Measurements from ENCODE around the gene PTPN11. TPM values are rescaled to one million over a fixed set of nuclear protein-coding genes. Genes with fewer than 3 reads are reported as not detected.
A peak's percentile ranks its signal among the peaks of the same experiment; 100 is the strongest.

PTPN11 gene
- total RNA-seq, 2 experiments from 2014 or later, result 44.6 to 46.4 TPM

GRCh38 chr12:112425582-112426382 is 7.0 kb downstream of the PTPN11 start:
- Mint-ChIP-seq H3K4me1 (ENCODE audit: low read depth) (peaks cover 38% of the 10 kb centered on the region), H3K27me3 (no peaks in the 10 kb centered on the region), H3K27ac (no peak overlapping the region), H3K4me3 (no peak overlapping the region), H3K36me3 (ENCODE audit: low read depth) (peaks cover 14% of the 10 kb centered on the region), H3K9me3 (no peaks in the 10 kb centered on the region)
- CTCF ChIA-PET, result no interaction called here
- TF ChIP-seq CTCF (IDR thresholded peaks at IDR 0.05), result no peak
- H3K27ac ChIP-seq (ENCODE audit: low read depth in 1 of 2, low read length in 2 of 2), result no peak overlapping the region
- ATAC-seq (ENCODE audit: poor library complexity) (no peak), DNase-seq (no peak)
- H3K9me3 ChIP-seq (ENCODE audit: control insufficient read depth in 1 of 2, insufficient read depth in 1 of 2, low read length in 2 of 2), result no peaks in the 10 kb centered on the region
- no peak overlapping the region for H3K4me3 ChIP-seq (ENCODE audit: low read length)
- no peaks in the 10 kb centered on the region for H3K36me3 ChIP-seq (ENCODE audit: insufficient read depth, low read length)
- H3K4me1 ChIP-seq (ENCODE audit: insufficient read depth, low read length), result peaks cover 35% of the 10 kb centered on the region
- H3K27me3 ChIP-seq (ENCODE audit: control insufficient read depth in 1 of 2, insufficient read depth in 2 of 2, low read length in 2 of 2), result no peaks in the 10 kb centered on the region
- intact Hi-C loops (cut with DNase I, micrococcal nuclease), result no loop called here
- POLR2A ChIA-PET, result no interaction called here

GRCh38 chr12:112427760-112428159 is 9.0 kb downstream of the PTPN11 start:
- H3K4me3 Mint-ChIP-seq, result no peak overlapping the region
- no peak overlapping the region for H3K27ac Mint-ChIP-seq
- peaks cover 36% of the 10 kb centered on the region for H3K4me1 Mint-ChIP-seq (ENCODE audit: low read depth)
- ChIA-PET CTCF (no interaction called here), POLR2A (no interaction called here)
- intact Hi-C loops (cut with DNase I, micrococcal nuclease), result no loop called here
- Histone ChIP-seq H3K9me3 (ENCODE audit: control insufficient read depth in 1 of 2, insufficient read depth in 1 of 2, low read length in 2 of 2) (no peaks in the 10 kb centered on the region), H3K36me3 (ENCODE audit: insufficient read depth, low read length) (no peaks in the 10 kb centered on the region), H3K4me3 (ENCODE audit: low read length) (no peak overlapping the region), H3K27me3 (ENCODE audit: control insufficient read depth in 1 of 2, insufficient read depth in 2 of 2, low read length in 2 of 2) (no peaks in the 10 kb centered on the region), H3K27ac (ENCODE audit: low read depth in 1 of 2, low read length in 2 of 2) (no peak overlapping the region), H3K4me1 (ENCODE audit: insufficient read depth, low read length) (peaks cover 30% of the 10 kb centered on the region)
- peaks cover 27% of the 10 kb centered on the region for H3K36me3 Mint-ChIP-seq (ENCODE audit: low read depth)
- H3K27me3 Mint-ChIP-seq, result no peaks in the 10 kb centered on the region
- no peak for TF ChIP-seq CTCF (IDR thresholded peaks at IDR 0.05)
- no peak for ATAC-seq (ENCODE audit: poor library complexity)
- DNase-seq, result no peak
- no peaks in the 10 kb centered on the region for H3K9me3 Mint-ChIP-seq

- Mint-ChIP-seq H3K27ac (peak overlapping the region; percentile 18), H3K4me1 (ENCODE audit: low read depth) (peaks cover 23% of the 10 kb centered on the region), H3K9me3 (no peaks in the 10 kb centered on the region), H3K27me3 (no peaks in the 10 kb centered on the region), H3K36me3 (ENCODE audit: low read depth) (peaks cover 21% of the 10 kb centered on the region), H3K4me3 (no peak overlapping the region)
- ATAC-seq (ENCODE audit: poor library complexity) (no peak), DNase-seq (no peak)
- intact Hi-C loops (cut with DNase I, micrococcal nuclease), result no loop called here
- CTCF ChIA-PET, result interaction anchor here (1.0 kb wide), 1 partner anchor 43 kb away, joined by 3 read pairs; no protein-coding TSS in a partner anchor
- Histone ChIP-seq H3K27me3 (ENCODE audit: control insufficient read depth in 1 of 2, insufficient read depth in 2 of 2, low read length in 2 of 2) (no peaks in the 10 kb centered on the region), H3K27ac (ENCODE audit: low read depth in 1 of 2, low read length in 2 of 2) (no peak overlapping the region), H3K4me3 (ENCODE audit: low read length) (no peak overlapping the region), H3K9me3 (ENCODE audit: control insufficient read depth in 1 of 2, insufficient read depth in 1 of 2, low read length in 2 of 2) (no peaks in the 10 kb centered on the region), H3K36me3 (ENCODE audit: insufficient read depth, low read length) (no peaks in the 10 kb centered on the region), H3K4me1 (ENCODE audit: insufficient read depth, low read length) (peaks cover 15% of the 10 kb centered on the region)
- POLR2A ChIA-PET, result no interaction called here
- no peak for TF ChIP-seq CTCF (IDR thresholded peaks at IDR 0.05)
Measured at GRCh38 chr12:112430929-112431328, 12.2 kb downstream of the PTPN11 start.

Data from CD4-positive, alpha-beta T cell (primary cell).